ENCODE results near the gene SRSF8.
"Not testable (repeated sequence)": the region's sequence is repeated elsewhere in the genome, so short reads cannot be mapped to it uniquely, and the experiment has no call there.

Gene SRSF8, protein sequence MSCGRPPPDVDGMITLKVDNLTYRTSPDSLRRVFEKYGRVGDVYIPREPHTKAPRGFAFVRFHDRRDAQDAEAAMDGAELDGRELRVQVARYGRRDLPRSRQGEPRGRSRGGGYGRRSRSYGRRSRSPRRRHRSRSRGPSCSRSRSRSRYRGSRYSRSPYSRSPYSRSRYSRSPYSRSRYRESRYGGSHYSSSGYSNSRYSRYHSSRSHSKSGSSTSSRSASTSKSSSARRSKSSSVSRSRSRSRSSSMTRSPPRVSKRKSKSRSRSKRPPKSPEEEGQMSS

DNA sequence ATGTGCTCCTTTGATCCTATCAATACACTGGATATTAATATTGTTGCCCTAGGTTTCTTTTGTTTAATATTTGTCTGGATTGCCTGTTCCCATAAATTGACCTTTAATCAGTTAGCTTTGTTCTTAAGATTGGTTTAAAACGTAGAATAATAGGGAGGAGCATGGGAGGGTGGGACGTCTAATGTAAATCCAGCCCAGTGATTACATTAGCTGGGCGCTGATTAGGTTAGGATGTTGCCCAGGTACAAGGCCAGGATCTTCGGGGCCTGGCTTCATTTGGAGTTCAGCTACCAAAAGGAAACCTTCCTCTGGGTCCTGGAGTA, at the start of gene SRSF8:
Gene SRSF8, plus strand, starts transcription at position 204 of the 323 bp plus-strand sequence. CDS start 308 bp downstream, outside the sequence.
- H3K4me3 ChIP-seq (ENCODE audit: low read length): peak within 1 kb of the TSS; percentile 62
- H3K4me1 ChIP-seq (ENCODE audit: insufficient read depth, low read length): peaks cover 10% of the 10 kb centered on the region
- H3K9me3 ChIP-seq (ENCODE audit: low read length): no peaks in the 10 kb centered on the region
- no peaks in the 10 kb centered on the region for H3K27me3 ChIP-seq (ENCODE audit: insufficient read depth, low read length)
- H2AFZ ChIP-seq (ENCODE audit: low read depth, low read length): peak within 1 kb of the TSS; percentile 73
- H3K36me3 ChIP-seq (ENCODE audit: insufficient read depth, low read length): no peaks in the 10 kb centered on the region

DNA sequence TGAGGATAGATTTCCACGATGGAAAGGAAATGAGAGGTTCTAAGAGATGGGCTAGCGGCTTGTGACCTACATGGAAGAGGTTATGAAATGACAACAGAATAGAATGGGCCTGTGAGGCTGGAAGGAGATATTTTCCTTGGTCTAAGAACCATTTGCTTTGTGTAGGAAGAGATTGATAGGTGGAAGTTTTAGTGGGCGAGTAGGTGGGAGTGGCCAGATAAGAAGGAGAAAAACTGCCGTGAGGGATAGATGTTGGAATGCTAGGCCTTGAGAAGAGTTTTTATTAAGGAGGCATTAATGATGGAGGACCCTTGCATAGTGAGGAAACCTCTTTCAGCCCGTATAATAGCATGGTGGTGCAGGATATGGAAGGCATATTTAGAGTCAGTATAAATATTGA, 45.3 kb upstream of the SRSF8 start:
- H2AFZ ChIP-seq (ENCODE audit: low read depth, low read length); H3K9me3 ChIP-seq (ENCODE audit: low read length); H3K36me3 ChIP-seq (ENCODE audit: insufficient read depth, low read length); H3K4me3 ChIP-seq (ENCODE audit: low read length); H3K27me3 ChIP-seq (ENCODE audit: insufficient read depth, low read length); H3K4me1 ChIP-seq (ENCODE audit: insufficient read depth, low read length): not testable (repeated sequence)

DNA sequence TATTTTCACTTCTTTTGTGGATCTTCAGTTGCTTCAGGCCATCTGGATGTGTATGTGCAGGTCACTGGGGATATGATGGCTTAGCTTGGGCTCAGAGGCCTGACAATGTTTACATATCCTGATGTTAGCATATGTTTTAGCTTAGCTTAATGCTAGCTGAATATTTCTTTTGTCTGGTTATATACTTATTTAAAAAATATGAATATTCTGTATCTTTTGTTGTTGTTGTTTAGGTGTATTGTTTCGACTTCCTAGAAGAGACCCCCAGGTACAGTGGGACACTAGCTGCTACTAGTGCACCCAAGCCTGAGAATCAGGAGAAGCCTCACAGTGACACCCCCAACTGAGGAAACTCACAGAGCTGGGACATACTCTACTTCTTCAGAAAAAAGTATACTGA, 41.8 kb upstream of the SRSF8 start, which contains the start of gene KDM4E:
Gene KDM4E, plus strand, starts transcription at position 301 of the 400 bp plus-strand sequence. CDS start 300 bp downstream, outside the sequence.
- no peak within 1 kb of the TSS for H3K4me3 ChIP-seq (ENCODE audit: low read length)
- no peaks in the 10 kb centered on the region for H3K36me3 ChIP-seq (ENCODE audit: insufficient read depth, low read length)
- H3K9me3 ChIP-seq (ENCODE audit: low read length): no peaks in the 10 kb centered on the region
- no peak within 1 kb of the TSS for H2AFZ ChIP-seq (ENCODE audit: low read depth, low read length)
- H3K27me3 ChIP-seq (ENCODE audit: insufficient read depth, low read length): no peaks in the 10 kb centered on the region
- no peaks in the 10 kb centered on the region for H3K4me1 ChIP-seq (ENCODE audit: insufficient read depth, low read length)

DNA sequence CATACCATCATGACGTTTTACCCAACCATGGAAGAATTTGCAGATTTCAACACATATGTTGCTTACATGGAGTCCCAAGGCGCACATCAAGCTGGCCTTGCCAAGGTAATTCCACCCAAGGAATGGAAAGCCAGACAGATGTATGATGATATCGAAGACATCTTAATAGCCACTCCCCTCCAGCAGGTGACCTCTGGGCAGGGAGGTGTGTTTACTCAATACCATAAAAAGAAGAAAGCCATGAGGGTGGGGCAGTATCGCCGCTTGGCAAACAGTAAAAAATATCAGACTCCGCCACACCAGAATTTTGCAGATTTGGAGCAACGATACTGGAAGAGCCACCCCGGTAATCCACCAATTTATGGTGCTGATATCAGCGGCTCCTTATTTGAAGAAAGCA, 41.1 kb upstream of the SRSF8 start:
- not testable (repeated sequence) for H3K4me3 ChIP-seq (ENCODE audit: low read length); H2AFZ ChIP-seq (ENCODE audit: low read depth, low read length); H3K36me3 ChIP-seq (ENCODE audit: insufficient read depth, low read length)

DNA sequence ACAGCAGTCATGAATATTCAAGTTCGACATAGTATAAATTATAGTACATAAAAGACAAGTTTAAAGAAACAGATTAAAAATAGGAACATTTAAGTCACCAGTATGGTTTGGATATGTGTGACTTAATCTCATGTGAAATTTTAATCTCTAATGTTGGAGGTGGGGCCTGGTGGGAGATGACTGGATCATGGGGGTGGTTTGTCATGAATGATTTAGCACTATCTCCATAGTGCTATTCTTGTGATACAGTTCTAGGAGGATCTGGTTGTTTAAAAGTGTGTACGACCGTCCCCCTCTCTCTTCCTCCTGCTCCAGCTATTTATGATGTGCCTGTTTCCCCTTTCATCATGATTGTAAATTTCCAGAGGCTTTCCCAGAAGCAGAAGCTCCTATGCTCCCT, 38.4 kb upstream of the SRSF8 start:
- no peak overlapping the region for H2AFZ ChIP-seq (ENCODE audit: low read depth, low read length)
- H3K4me1 ChIP-seq (ENCODE audit: insufficient read depth, low read length): no peaks in the 10 kb centered on the region
- no peaks in the 10 kb centered on the region for H3K27me3 ChIP-seq (ENCODE audit: insufficient read depth, low read length)
- H3K36me3 ChIP-seq (ENCODE audit: insufficient read depth, low read length): no peaks in the 10 kb centered on the region
- no peak overlapping the region for H3K4me3 ChIP-seq (ENCODE audit: low read length)
- no peaks in the 10 kb centered on the region for H3K9me3 ChIP-seq (ENCODE audit: low read length)

More for the DNA sequence above, 41.1 kb upstream of the SRSF8 start:
- not testable (repeated sequence) for H3K4me1 ChIP-seq (ENCODE audit: insufficient read depth, low read length); H3K9me3 ChIP-seq (ENCODE audit: low read length); H3K27me3 ChIP-seq (ENCODE audit: insufficient read depth, low read length)

DNA sequence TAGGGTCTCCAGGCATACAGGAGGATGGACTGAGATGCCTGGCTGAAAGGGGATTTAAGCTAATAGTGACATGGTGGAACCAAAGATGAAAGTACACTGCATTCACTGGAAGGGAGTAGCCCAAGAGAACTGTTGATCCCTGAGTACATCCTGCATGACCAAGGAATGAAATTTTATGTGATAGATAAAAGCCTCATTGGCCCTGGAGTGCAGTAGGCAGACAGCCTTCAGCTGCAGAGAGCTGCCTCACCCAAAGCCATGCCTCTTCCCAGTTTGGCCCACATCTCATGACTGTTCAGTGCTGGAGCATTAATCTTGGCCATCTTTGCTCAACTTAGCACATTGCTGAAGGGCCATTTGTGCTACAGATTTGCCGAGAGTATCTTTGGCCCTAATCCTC, 33.7 kb upstream of the SRSF8 start:
- Histone ChIP-seq H3K36me3 (ENCODE audit: insufficient read depth, low read length) (no peaks in the 10 kb centered on the region), H3K4me3 (ENCODE audit: low read length) (no peak overlapping the region), H3K4me1 (ENCODE audit: insufficient read depth, low read length) (no peaks in the 10 kb centered on the region), H3K27me3 (ENCODE audit: insufficient read depth, low read length) (no peaks in the 10 kb centered on the region), H3K9me3 (ENCODE audit: low read length) (peaks cover 2% of the 10 kb centered on the region), H2AFZ (ENCODE audit: low read depth, low read length) (no peak overlapping the region)

DNA sequence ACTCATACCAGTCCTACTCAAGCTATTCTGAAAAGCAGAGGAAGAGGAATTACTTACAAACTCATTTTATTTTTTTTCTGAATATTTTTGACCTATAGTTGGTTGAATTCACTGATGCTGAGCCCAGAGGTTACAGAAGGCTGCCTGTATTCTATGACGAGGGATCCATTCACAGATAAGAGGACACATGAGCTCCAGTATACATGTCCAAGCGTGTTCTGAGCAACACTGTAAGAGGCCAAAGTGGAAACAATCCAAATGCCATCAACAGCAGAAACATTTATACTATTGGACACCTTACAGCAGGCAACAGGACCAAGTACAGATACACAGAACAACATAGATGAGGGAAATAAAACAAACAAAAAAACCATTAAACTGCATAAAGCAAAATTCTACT, 31.4 kb upstream of the SRSF8 start:
- Histone ChIP-seq H2AFZ (ENCODE audit: low read depth, low read length) (no peak overlapping the region), H3K27me3 (ENCODE audit: insufficient read depth, low read length) (no peaks in the 10 kb centered on the region), H3K4me3 (ENCODE audit: low read length) (no peak overlapping the region), H3K9me3 (ENCODE audit: low read length) (peaks cover 2% of the 10 kb centered on the region), H3K4me1 (ENCODE audit: insufficient read depth, low read length) (no peaks in the 10 kb centered on the region), H3K36me3 (ENCODE audit: insufficient read depth, low read length) (no peaks in the 10 kb centered on the region)

DNA sequence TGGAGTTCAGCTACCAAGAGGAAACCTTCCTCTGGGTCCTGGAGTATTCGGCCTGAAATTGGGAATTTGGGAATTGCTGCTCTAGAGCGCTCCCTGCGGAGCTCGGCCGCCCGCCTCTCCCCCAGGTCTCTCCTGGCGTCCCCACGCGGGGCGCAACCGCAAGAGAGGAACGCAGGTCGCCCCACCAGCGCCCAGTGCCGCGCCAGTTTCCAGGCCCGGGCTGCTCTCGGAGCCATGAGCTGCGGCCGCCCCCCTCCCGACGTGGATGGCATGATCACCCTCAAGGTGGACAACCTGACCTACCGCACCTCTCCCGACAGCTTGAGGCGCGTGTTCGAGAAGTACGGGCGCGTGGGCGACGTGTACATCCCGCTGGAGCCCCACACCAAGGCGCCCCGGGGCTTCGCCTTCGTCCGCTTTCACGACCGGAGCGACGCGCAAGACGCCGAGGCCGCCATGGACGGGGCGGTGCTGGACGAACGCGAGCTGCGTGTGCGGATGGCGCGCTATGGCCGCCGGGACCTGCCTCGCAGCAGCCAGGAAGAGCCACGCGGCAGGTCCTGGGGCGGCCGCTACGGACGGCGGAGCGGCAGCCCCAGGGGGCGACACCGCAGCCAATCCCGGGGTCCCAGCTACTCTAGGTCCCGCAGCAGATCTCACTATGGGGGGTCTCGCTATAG, 29.2 kb upstream of the SRSF8 start:
- not testable (repeated sequence) for H3K27me3 ChIP-seq (ENCODE audit: insufficient read depth, low read length); H3K4me3 ChIP-seq (ENCODE audit: low read length); H3K36me3 ChIP-seq (ENCODE audit: insufficient read depth, low read length); H3K9me3 ChIP-seq (ENCODE audit: low read length); H3K4me1 ChIP-seq (ENCODE audit: insufficient read depth, low read length); H2AFZ ChIP-seq (ENCODE audit: low read depth, low read length)

DNA sequence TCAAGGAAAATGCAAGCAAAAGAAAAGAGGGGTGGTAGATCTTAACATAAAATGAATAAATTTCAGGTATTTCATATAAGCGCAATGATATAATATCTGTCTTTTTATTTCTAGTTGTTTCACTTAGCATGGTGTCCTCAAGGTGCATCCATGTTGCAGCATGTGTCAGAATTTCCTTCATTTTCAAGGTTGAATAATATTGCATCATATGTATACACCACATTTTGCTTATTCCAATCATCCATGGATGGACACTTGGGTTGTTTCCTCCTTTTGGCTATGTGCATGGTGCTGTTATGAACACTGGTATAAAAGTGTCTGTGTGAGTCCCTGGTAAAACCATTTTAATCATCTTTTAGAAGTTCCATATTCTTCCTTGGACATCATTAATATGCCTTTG, 24.5 kb upstream of the SRSF8 start:
- H3K9me3 ChIP-seq (ENCODE audit: low read length): no peaks in the 10 kb centered on the region
- no peaks in the 10 kb centered on the region for H3K36me3 ChIP-seq (ENCODE audit: insufficient read depth, low read length)
- no peaks in the 10 kb centered on the region for H3K4me1 ChIP-seq (ENCODE audit: insufficient read depth, low read length)
- H2AFZ ChIP-seq (ENCODE audit: low read depth, low read length): no peak overlapping the region
- H3K27me3 ChIP-seq (ENCODE audit: insufficient read depth, low read length): peaks cover 5% of the 10 kb centered on the region
- no peak overlapping the region for H3K4me3 ChIP-seq (ENCODE audit: low read length)

DNA sequence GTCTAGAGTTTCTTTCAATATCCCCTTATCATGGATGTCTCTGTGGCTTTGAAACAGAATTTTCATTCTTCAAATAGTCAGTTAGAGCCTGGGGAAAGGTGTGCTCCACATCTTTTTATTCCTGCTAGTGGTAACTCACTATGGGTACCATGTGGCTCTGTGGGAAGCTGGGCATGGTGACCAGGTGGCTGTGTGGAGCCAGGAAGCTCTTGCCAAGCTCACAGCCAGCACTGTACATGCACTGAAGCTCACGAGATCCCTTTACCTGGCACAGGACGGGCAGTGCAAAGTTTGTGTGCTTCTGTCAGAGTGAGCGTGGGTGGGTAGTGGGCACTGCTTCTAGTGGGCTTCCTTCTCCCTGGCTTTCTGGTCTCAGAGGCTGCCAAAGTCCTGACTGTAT, 23.8 kb upstream of the SRSF8 start:
- Histone ChIP-seq H3K36me3 (ENCODE audit: insufficient read depth, low read length) (no peaks in the 10 kb centered on the region), H3K4me3 (ENCODE audit: low read length) (no peak overlapping the region), H3K9me3 (ENCODE audit: low read length) (no peaks in the 10 kb centered on the region), H3K27me3 (ENCODE audit: insufficient read depth, low read length) (peaks cover 5% of the 10 kb centered on the region), H2AFZ (ENCODE audit: low read depth, low read length) (no peak overlapping the region), H3K4me1 (ENCODE audit: insufficient read depth, low read length) (no peaks in the 10 kb centered on the region)

DNA sequence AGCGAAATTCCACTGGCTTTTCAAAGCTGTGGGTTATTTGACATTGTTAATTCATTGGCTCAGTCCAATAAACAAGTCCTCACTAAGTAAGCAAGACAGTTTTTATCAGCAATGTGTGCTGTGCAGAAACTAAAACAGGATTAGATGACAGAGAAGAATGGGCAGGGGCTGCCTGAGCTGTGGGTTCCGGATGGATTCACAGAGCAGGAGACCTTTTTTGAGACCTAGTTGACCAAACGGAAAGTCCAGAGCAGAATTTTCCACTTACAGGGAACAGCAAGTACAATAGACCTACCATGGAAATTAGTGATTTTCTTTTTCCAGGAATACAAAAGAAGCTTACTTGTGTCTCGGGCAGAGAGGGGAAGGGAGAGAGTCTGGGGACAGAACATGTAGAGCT, 22.7 kb upstream of the SRSF8 start:
- H3K27me3 ChIP-seq (ENCODE audit: insufficient read depth, low read length): peaks cover 5% of the 10 kb centered on the region

DNA sequence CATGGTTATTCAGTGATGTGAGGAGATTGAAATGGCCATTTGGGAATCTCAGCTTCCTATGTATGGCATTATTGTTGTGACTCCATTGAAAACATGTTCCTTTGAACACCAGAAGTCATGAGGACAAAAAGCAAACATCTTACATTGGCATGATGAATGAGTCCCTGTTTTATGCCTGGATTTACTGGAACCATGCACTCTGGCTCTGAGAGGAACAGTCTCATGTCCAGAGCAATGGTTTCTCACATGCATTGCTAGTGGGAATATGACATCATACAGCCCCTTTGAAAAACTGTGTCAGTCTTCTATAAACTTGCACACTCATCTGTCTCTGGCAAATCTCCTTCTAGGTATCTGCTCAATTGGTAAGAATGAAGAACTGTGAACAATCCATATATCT, 20.9 kb upstream of the SRSF8 start:
- Histone ChIP-seq H3K4me1 (ENCODE audit: insufficient read depth, low read length) (no peaks in the 10 kb centered on the region), H3K9me3 (ENCODE audit: low read length) (no peaks in the 10 kb centered on the region), H3K27me3 (ENCODE audit: insufficient read depth, low read length) (peaks cover 5% of the 10 kb centered on the region), H3K4me3 (ENCODE audit: low read length) (no peak overlapping the region), H2AFZ (ENCODE audit: low read depth, low read length) (no peak overlapping the region), H3K36me3 (ENCODE audit: insufficient read depth, low read length) (no peaks in the 10 kb centered on the region)

More for the DNA sequence above, 22.7 kb upstream of the SRSF8 start:
- no peak overlapping the region for H3K4me3 ChIP-seq (ENCODE audit: low read length)
- H3K4me1 ChIP-seq (ENCODE audit: insufficient read depth, low read length): no peaks in the 10 kb centered on the region
- H3K36me3 ChIP-seq (ENCODE audit: insufficient read depth, low read length): no peaks in the 10 kb centered on the region
- H3K9me3 ChIP-seq (ENCODE audit: low read length): no peaks in the 10 kb centered on the region
- H2AFZ ChIP-seq (ENCODE audit: low read depth, low read length): no peak overlapping the region

DNA sequence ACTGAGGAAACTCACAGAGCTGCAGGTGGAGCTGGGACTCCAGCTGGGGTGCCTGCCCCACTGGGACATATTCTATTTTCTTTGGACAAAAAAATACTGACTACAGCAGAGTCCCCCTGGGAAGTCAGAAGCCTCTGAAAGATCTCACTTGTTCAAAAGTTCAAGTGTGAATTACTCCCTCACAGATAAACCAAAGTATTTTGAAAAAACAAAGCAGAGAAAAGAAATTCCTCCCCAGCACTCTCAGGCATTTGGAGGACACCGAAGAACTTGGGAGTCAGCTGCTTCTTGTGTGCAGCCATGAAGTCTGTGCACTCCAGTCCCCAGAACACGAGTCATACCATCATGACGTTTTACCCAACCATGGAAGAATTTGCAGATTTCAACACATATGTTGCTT, 17.6 kb upstream of the SRSF8 start, which contains the start of gene KDM4F:
Gene KDM4F, plus strand, starts transcription at position 301 of the 400 bp plus-strand sequence.
- H3K36me3 ChIP-seq (ENCODE audit: insufficient read depth, low read length); H3K4me1 ChIP-seq (ENCODE audit: insufficient read depth, low read length); H3K27me3 ChIP-seq (ENCODE audit: insufficient read depth, low read length); H2AFZ ChIP-seq (ENCODE audit: low read depth, low read length); H3K9me3 ChIP-seq (ENCODE audit: low read length); H3K4me3 ChIP-seq (ENCODE audit: low read length): not testable (repeated sequence)
